ENCODE measurements around the gene FALEC. TPM values are rescaled to one million over a fixed set of nuclear protein-coding genes. Genes with fewer than 3 reads are reported as not detected.
A peak's percentile ranks its signal among the peaks of the same experiment; 100 is the strongest.

Gene FALEC
- total RNA-seq, 1 donor from 2014 or later: not detected

- DNase-seq (ENCODE audit: extremely low spot score in 2 of 2): no peak
- H3K9me3 ChIP-seq: no peaks in the 10 kb centered on the region
- H3K27ac ChIP-seq: peak overlapping the region; percentile 76
- peaks cover 0 to 14% of the 10 kb centered on the region in 2 donors for H3K36me3 ChIP-seq
- peaks cover 10% of the 10 kb centered on the region for H3K4me1 ChIP-seq
- H3K27me3 ChIP-seq: no peaks in the 10 kb centered on the region
- TF ChIP-seq, protein P1, sequence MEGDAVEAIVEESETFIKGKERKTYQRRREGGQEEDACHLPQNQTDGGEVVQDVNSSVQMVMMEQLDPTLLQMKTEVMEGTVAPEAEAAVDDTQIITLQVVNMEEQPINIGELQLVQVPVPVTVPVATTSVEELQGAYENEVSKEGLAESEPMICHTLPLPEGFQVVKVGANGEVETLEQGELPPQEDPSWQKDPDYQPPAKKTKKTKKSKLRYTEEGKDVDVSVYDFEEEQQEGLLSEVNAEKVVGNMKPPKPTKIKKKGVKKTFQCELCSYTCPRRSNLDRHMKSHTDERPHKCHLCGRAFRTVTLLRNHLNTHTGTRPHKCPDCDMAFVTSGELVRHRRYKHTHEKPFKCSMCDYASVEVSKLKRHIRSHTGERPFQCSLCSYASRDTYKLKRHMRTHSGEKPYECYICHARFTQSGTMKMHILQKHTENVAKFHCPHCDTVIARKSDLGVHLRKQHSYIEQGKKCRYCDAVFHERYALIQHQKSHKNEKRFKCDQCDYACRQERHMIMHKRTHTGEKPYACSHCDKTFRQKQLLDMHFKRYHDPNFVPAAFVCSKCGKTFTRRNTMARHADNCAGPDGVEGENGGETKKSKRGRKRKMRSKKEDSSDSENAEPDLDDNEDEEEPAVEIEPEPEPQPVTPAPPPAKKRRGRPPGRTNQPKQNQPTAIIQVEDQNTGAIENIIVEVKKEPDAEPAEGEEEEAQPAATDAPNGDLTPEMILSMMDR (IDR thresholded peaks at IDR 0.05): no peak
- TF ChIP-seq POLR2A (IDR thresholded peaks at IDR 0.05) (no peak), POLR2AphosphoS5 (IDR thresholded peaks at IDR 0.05; ENCODE audit: insufficient read depth in 1 of 2, low read depth in 1 of 2) (no peak)
- peak overlapping the region; percentile 77 to 81 for H3K4me3 ChIP-seq
- intact Hi-C loops (cut with DNase I): no loop called here
Observed at GRCh38 chr1:150487763-150488115, 27.8 kb upstream of the FALEC start.

GRCh38 chr1:150493175-150493574 lies 22.4 kb upstream of the FALEC start:
- TF ChIP-seq, protein P1 (IDR thresholded peaks at IDR 0.05): no peak
- TF ChIP-seq POLR2AphosphoS5 (IDR thresholded peaks at IDR 0.05; ENCODE audit: insufficient read depth in 1 of 2, low read depth in 1 of 2) (no peak), POLR2A (IDR thresholded peaks at IDR 0.05) (no peak)
- H3K36me3 ChIP-seq: peaks cover 0 to 14% of the 10 kb centered on the region in 2 donors

GRCh38 chr1:150498342-150498741 lies 17.2 kb upstream of the FALEC start:
- Histone ChIP-seq H3K9me3 (no peaks in the 10 kb centered on the region), H3K4me1 (no peaks in the 10 kb centered on the region), H3K27ac (no peak overlapping the region), H3K36me3 (peaks cover 0 to 36% of the 10 kb centered on the region in 2 donors), H3K4me3 (no peak overlapping the region), H3K27me3 (no peaks in the 10 kb centered on the region)
- intact Hi-C loops (cut with DNase I): no loop called here
- TF ChIP-seq POLR2A (IDR thresholded peaks at IDR 0.05) (no peak), POLR2AphosphoS5 (IDR thresholded peaks at IDR 0.05; ENCODE audit: insufficient read depth in 1 of 2, low read depth in 1 of 2) (no peak)
- TF ChIP-seq, protein P1 (IDR thresholded peaks at IDR 0.05): no peak
- DNase-seq (ENCODE audit: extremely low spot score in 2 of 2): no peak

More at GRCh38 chr1:150493175-150493574, 22.4 kb upstream of the FALEC start:
- H3K4me1 ChIP-seq: peaks cover 4% of the 10 kb centered on the region
- no peak overlapping the region for H3K4me3 ChIP-seq
- no peaks in the 10 kb centered on the region for H3K9me3 ChIP-seq
- H3K27me3 ChIP-seq: no peaks in the 10 kb centered on the region
- DNase-seq (ENCODE audit: extremely low spot score in 2 of 2): no peak
- H3K27ac ChIP-seq: no peak overlapping the region
- intact Hi-C loops (cut with DNase I): no loop called here

DNA sequence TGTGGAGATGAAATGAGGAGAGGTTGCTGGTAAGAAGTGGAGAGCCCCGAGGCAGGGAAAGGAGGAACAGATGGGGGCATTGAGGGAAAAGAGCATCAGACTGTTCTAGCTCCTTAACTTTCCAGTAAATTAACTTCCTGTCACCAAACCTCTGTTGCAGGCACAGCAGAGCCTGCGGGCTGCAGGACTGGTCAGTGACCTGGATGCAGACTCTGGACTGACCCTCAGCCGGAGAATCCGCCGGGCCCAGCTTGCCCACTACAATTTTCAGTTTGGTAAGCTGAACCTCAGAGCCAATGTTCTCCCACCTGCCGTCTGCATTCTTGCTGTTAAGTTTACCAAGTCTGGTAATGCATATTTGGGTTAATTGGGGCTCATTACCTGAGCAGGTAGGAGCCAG lies 10.1 kb upstream of the FALEC start:
- H3K27me3 ChIP-seq: no peaks in the 10 kb centered on the region
- H3K27ac ChIP-seq: no peak overlapping the region
- H3K4me3 ChIP-seq: no peak overlapping the region
- peaks cover 0 to 49% of the 10 kb centered on the region in 2 donors for H3K36me3 ChIP-seq
- peaks cover 25% of the 10 kb centered on the region for H3K4me1 ChIP-seq
- no peak for TF ChIP-seq POLR2A (IDR thresholded peaks at IDR 0.05)
- TF ChIP-seq POLR2AphosphoS5 (IDR thresholded peaks at IDR 0.05; ENCODE audit: insufficient read depth in 1 of 2, low read depth in 1 of 2): no peak
- TF ChIP-seq, protein P1 (IDR thresholded peaks at IDR 0.05): no peak
- H3K9me3 ChIP-seq: no peaks in the 10 kb centered on the region
- intact Hi-C loops (cut with DNase I): no loop called here
- DNase-seq (ENCODE audit: extremely low spot score in 2 of 2): no peak

- Histone ChIP-seq H3K27ac (peak within 1 kb of the TSS; percentile 91), H3K36me3 (peaks cover 0 to 36% of the 10 kb centered on the region in 2 donors), H3K27me3 (no peaks in the 10 kb centered on the region), H3K4me3 (peak within 1 kb of the TSS; percentile 26 to 40), H3K4me1 (peaks cover 40% of the 10 kb centered on the region), H3K9me3 (no peaks in the 10 kb centered on the region)
- intact Hi-C loops (cut with DNase I): no loop called here
- DNase-seq (ENCODE audit: extremely low spot score in 2 of 2): no peak
- TF ChIP-seq, protein P1 (IDR thresholded peaks at IDR 0.05): no peak
- TF ChIP-seq POLR2AphosphoS5 (IDR thresholded peaks at IDR 0.05; ENCODE audit: insufficient read depth in 1 of 2, low read depth in 1 of 2) (peak; percentile 83 to 84), POLR2A (IDR thresholded peaks at IDR 0.05) (peak in 1 of 2 donors; percentile 57)
Observed at GRCh38 chr1:150507912-150508864, 7.4 kb upstream of the FALEC start, which contains the start of gene ECM1. Gene ECM1, plus strand, starts transcription at chr1:150508109. Its CDS starts 101 bp downstream, at chr1:150508210.

Measured in vagina (tissue), 2 donors.